B cell (primary cell): ENCODE data around the gene ADH1C. TPM values are rescaled to one million over a fixed set of nuclear protein-coding genes. Genes with fewer than 3 reads are reported as not detected.

Experiments used
- ATAC-seq: fragments of 200-7000 bp; cut with Tn5 transposase; one replicate; pipeline ENCODE4 v1.10.0; 2021; ENCODE audit warnings: low read depth, mild to moderate bottlenecking, moderate number of reproducible peaks, moderate library complexity
- CTCF ChIA-PET: fragments of 350-600 bp; sonication (Branson Sonifier 250); formaldehyde crosslinking; loops from one replicate; lab custom pipeline; 2021; ENCODE audit warnings: antibody characterized with exemption, inconsistent platforms; lab: Charles Lee
- POLR2A ChIA-PET: fragments of 350-600 bp; sonication (Branson Sonifier 250); formaldehyde crosslinking; loops from one replicate; lab custom pipeline; 2021; ENCODE audit warnings: antibody characterized with exemption; lab: Charles Lee
- DNase-seq: peaks from one replicate; pipeline ENCODE4 v3.0.0; 2013
- H2AFZ ChIP-seq: 2 replicates; pipeline ENCODE4 v1.6.1; 2012; ENCODE audit warnings: mild to moderate bottlenecking, low read depth, low read length; ENCODE audit not compliant: insufficient read depth, poor library complexity, severe bottlenecking
- H3K27ac ChIP-seq, 2 donors: 1 replicate in 1 of 2; 2 replicates in 1 of 2; pipeline ENCODE4 v1.5.1; 2012 to 2013; ENCODE audit warnings: low read length in 2 of 2, mild to moderate bottlenecking in 2 of 2, moderate library complexity in 1 of 2
- H3K27me3 ChIP-seq, 4 experiments: fragments of 200-600 bp in 1 of 4; sonication (generic) in 1 of 4; replicated peaks in 1 of 4; 1 replicate in 2 of 4; 2 replicates in 2 of 4; pipeline versions ENCODE4 v1.6.1 to v1.7.0; 2013 to 2016; ENCODE audit warnings: low read length in 3 of 4, mild to moderate bottlenecking in 2 of 4, mixed read lengths in 1 of 4, moderate library complexity in 1 of 4; ENCODE audit not compliant: insufficient read depth in 4 of 4, control insufficient read depth in 3 of 4; ENCODE audit errors: control extremely low read depth in 1 of 4
- H3K36me3 ChIP-seq, 2 experiments: replicated peaks in 1 of 2; 1 replicate in 1 of 2; 2 replicates in 1 of 2; pipeline versions ENCODE4 v1.6.1 to v1.7.1; 2013; ENCODE audit warnings: low read length in 1 of 2; ENCODE audit not compliant: insufficient read depth in 2 of 2, control insufficient read depth in 1 of 2; ENCODE audit errors: control extremely low read depth in 1 of 2, extremely low read depth in 1 of 2
- H3K4me1 ChIP-seq, 2 donors: fragments of 200-600 bp in 1 of 2; sonication (generic) in 1 of 2; 1 replicate in 1 of 2; 2 replicates in 1 of 2; pipeline versions ENCODE4 v1.5.1 to v1.6.1; 2013 to 2017; ENCODE audit warnings: low read length in 2 of 2; ENCODE audit not compliant: control insufficient read depth in 2 of 2, insufficient read depth in 2 of 2
- H3K4me2 ChIP-seq: replicated peaks from 2 replicates; pipeline ENCODE3; 2012; ENCODE audit warnings: mild to moderate bottlenecking, low read depth, low read length; ENCODE audit not compliant: poor library complexity, severe bottlenecking
- H3K4me3 ChIP-seq, 5 experiments: fragments of 200-600 bp in 1 of 5; sonication (generic) in 1 of 5; 1 replicate in 3 of 5; 2 replicates in 2 of 5; pipeline versions ENCODE4 v1.5.1 to v1.7.0; 2011 to 2016; ENCODE audit warnings: low read length in 4 of 5, mild to moderate bottlenecking in 4 of 5, low read depth in 2 of 5, control low read depth in 1 of 5, moderate library complexity in 1 of 5; ENCODE audit not compliant: insufficient read depth in 1 of 5; ENCODE audit errors: control extremely low read depth in 1 of 5, extremely low read depth in 1 of 5
- H3K79me2 ChIP-seq: fragments of 200-600 bp; sonication (generic); one replicate; pipeline ENCODE4 v1.6.0; 2016; ENCODE audit warnings: low read length; ENCODE audit not compliant: control insufficient read depth, insufficient read depth
- H3K9ac ChIP-seq: fragments of 200-600 bp; sonication (generic); 2 replicates; pipeline ENCODE4 v1.6.1; 2017; ENCODE audit warnings: mild to moderate bottlenecking, low read length, moderate library complexity
- H3K9me3 ChIP-seq, 3 donors: one replicate each; pipeline versions ENCODE4 v1.6.1 to v1.7.1; 2013; ENCODE audit warnings: low read length in 2 of 3; ENCODE audit not compliant: control insufficient read depth in 2 of 3, insufficient read depth in 1 of 3; ENCODE audit errors: control extremely low read depth in 1 of 3
- H4K20me1 ChIP-seq: 2 replicates; pipeline ENCODE4 v1.6.0; 2012; ENCODE audit warnings: mild to moderate bottlenecking, low read length; ENCODE audit not compliant: insufficient read depth, control insufficient read depth, poor library complexity, severe bottlenecking
- H3K27ac Mint-ChIP-seq: one replicate; pipeline ENCODE4 v1.8.0; 2021; ENCODE audit warnings: mixed read lengths
- H3K27me3 Mint-ChIP-seq: one replicate; pipeline ENCODE4 v1.8.0; 2021; ENCODE audit warnings: mixed read lengths
- H3K4me1 Mint-ChIP-seq: one replicate; pipeline ENCODE4 v1.8.0; 2021; ENCODE audit warnings: mixed read lengths
- H3K4me3 Mint-ChIP-seq: one replicate; pipeline ENCODE4 v1.8.0; 2021; ENCODE audit warnings: mixed read lengths
- H3K9me3 Mint-ChIP-seq: one replicate; pipeline ENCODE4 v1.8.0; 2022; ENCODE audit warnings: mixed read lengths; ENCODE audit not compliant: insufficient read depth
- EZH2 ChIP-seq: IDR thresholded peaks from 2 replicates; pipeline ENCODE4 v1.6.1; 2012; ENCODE audit warnings: borderline replicate concordance, low read depth, mild to moderate bottlenecking, moderate library complexity, low read length; ENCODE audit not compliant: insufficient read depth, poor library complexity, severe bottlenecking
- WGBS: methylation state at CpG from one replicate; pipeline ENCODE4 v1.1.5; 2013; ENCODE audit warnings: missing lambda C conversion rate; ENCODE audit not compliant: insufficient coverage; 5-methylcytosine and 5-hydroxymethylcytosine counted together
- intact Hi-C: fragments of 100-400 bp; cut with micrococcal nuclease; formaldehyde crosslinking; loops from one replicate; pipeline ENCODE4 v1.10.0; 2022
- polyA plus RNA-seq: library from polyadenylated mRNA; depleted of rRNA; stranded (reverse); fragments of >200 nt; gene quantifications from 2 replicates; pipeline ENCODE4 v1.2.3, GENCODE V29; 2012
- total RNA-seq, 2 donors: library from RNA; stranded (reverse); fragments of 120-200 nt in 1 of 2; gene quantifications; 1 replicate in 1 of 2; 2 replicates in 1 of 2; pipeline versions ENCODE4 v1.2.3 to v1.2.4, GENCODE V29; 2013 to 2022
- TF ChIP-seq, protein P1 (sequence below): fragments of 200-600 bp; IDR thresholded peaks from one replicate; pipeline ENCODE4 v1.8.0; 2022; ENCODE audit warnings: antibody characterized with exemption, mild to moderate bottlenecking

Gene ADH1C
- total and polyA plus RNA-seq, 2 donors (not counting 1 experiment from before 2014, with no cell fraction given) = not detected

DNA sequence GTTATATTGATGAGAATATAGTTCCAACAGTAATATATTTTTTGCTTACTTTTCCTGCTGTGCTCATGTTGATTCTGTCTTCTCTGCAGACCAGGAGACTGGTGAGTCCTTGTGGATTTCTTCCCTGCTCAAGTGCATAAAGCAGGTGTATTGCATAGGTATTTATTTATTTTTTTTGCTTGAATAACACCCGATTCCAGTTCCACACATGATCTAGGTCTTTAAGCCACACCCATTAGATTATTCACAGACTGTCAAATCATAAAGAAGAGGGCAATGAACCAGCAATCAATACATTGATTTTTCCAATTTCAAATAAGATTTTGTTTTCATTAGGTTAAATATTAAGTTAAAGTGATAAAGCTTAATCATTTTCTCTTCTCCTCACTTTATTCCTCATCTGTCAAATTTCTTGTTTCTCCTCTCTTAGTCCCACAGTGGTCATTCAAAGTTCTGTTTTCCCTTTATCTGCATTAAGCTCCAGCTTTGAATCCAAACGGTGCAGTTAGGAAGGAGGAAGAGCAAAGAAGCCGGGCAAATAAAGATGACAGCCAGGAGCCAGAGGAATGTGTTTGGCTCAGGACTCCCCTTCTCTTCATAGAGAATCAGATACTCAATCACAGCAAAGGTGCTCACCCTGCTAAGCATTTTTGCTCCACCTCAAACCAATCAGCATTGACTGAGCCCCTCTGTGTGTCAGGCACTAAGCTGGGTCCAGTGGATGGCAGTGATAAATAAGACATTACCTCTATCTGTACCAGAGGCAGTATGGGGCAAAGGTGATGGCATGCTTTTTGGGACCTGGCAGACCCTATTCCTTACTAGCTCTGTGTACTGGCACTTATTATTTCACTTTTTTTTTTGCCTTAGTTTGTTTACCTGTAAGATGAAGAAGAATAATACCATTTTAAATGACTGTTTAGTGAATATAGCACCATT lies 61.4 kb downstream of the ADH1C start, which contains the start of gene ADH1A:
TSS of gene ADH1A (minus strand) at position 138 of the 939 bp plus-strand sequence. CDS start at position 67, 71 bp downstream.
- Histone ChIP-seq H3K4me3 (no peak within 1 kb of the TSS), H3K27ac (no peak within 1 kb of the TSS), H3K4me1 (no peaks in the 10 kb centered on the region), H3K4me2 (no peak within 1 kb of the TSS), H3K79me2 (no peaks in the 10 kb centered on the region), H3K9ac (no peak within 1 kb of the TSS), H3K27me3 (no peaks in the 10 kb centered on the region), H3K9me3 (peaks cover 0 to 7% (median 0%) of the 10 kb centered on the region in 3 donors), H4K20me1 (no peaks in the 10 kb centered on the region), H3K36me3 (no peaks in the 10 kb centered on the region), H2AFZ (no peak within 1 kb of the TSS)
- H3K27ac Mint-ChIP-seq = no peak within 1 kb of the TSS
- no peak for TF ChIP-seq EZH2
- TF ChIP-seq, protein P1, sequence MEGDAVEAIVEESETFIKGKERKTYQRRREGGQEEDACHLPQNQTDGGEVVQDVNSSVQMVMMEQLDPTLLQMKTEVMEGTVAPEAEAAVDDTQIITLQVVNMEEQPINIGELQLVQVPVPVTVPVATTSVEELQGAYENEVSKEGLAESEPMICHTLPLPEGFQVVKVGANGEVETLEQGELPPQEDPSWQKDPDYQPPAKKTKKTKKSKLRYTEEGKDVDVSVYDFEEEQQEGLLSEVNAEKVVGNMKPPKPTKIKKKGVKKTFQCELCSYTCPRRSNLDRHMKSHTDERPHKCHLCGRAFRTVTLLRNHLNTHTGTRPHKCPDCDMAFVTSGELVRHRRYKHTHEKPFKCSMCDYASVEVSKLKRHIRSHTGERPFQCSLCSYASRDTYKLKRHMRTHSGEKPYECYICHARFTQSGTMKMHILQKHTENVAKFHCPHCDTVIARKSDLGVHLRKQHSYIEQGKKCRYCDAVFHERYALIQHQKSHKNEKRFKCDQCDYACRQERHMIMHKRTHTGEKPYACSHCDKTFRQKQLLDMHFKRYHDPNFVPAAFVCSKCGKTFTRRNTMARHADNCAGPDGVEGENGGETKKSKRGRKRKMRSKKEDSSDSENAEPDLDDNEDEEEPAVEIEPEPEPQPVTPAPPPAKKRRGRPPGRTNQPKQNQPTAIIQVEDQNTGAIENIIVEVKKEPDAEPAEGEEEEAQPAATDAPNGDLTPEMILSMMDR = no peak
- POLR2A ChIA-PET = no interaction called here
- no peak within 1 kb of the TSS for H3K4me3 Mint-ChIP-seq
- CTCF ChIA-PET = no interaction called here
- peaks cover 3% of the 10 kb centered on the region for H3K27me3 Mint-ChIP-seq
- H3K9me3 Mint-ChIP-seq = peaks cover 8% of the 10 kb centered on the region
- no CpG with 5 or more reads among the region's 3 CpGs for WGBS
- DNase-seq (no peak), ATAC-seq (no peak)
- H3K4me1 Mint-ChIP-seq = no peaks in the 10 kb centered on the region
- intact Hi-C loops = no loop called here

Other genes starting within 250 kb of the ADH1C start
- not detected in 2 replicates for gene ADH4, start 208.4 kb downstream of the ADH1C start, total RNA-seq
- gene ADH4, start 208.4 kb downstream of the ADH1C start, polyA plus RNA-seq = not detected in 2 replicates
- not detected in 2 replicates for gene ADH6, start 133.5 kb downstream of the ADH1C start, total RNA-seq
- gene ADH6, start 133.5 kb downstream of the ADH1C start, polyA plus RNA-seq = not detected in 2 replicates
- not detected in 2 replicates for gene ADH1A, start 61.8 kb downstream of the ADH1C start, total RNA-seq
- gene ADH1A, start 61.8 kb downstream of the ADH1C start, polyA plus RNA-seq = not detected in 2 replicates
- gene ADH1B, start 31.3 kb downstream of the ADH1C start, total RNA-seq = not detected in 2 replicates
- gene ADH1B, start 31.3 kb downstream of the ADH1C start, polyA plus RNA-seq = not detected in 2 replicates
- not detected in 2 replicates for gene ADH7, start 82.6 kb upstream of the ADH1C start, total RNA-seq
- gene ADH7, start 82.6 kb upstream of the ADH1C start, polyA plus RNA-seq = not detected in 2 replicates
- not detected in 2 replicates for gene C4orf17, start 158.3 kb upstream of the ADH1C start, total RNA-seq
- gene C4orf17, start 158.3 kb upstream of the ADH1C start, polyA plus RNA-seq = not detected in 2 replicates
- gene TRMT10A, start 211.3 kb upstream of the ADH1C start, total RNA-seq = 4.5 and 5.5 TPM in 2 replicates
- 1.4 and 2.3 TPM in 2 replicates for gene TRMT10A, start 211.3 kb upstream of the ADH1C start, polyA plus RNA-seq
- gene MTTP, start 222.1 kb upstream of the ADH1C start, total RNA-seq = 0.44 TPM in 1 of 2 replicates, not detected in the other
- gene MTTP, start 222.1 kb upstream of the ADH1C start, polyA plus RNA-seq = 0.03 TPM in 1 of 2 replicates, not detected in the other